Head of caudate nucleus (tissue), 42 donors: ENCODE measurements around the gene MAB21L4.
A peak's percentile ranks its signal among the peaks of the same experiment; 100 is the strongest.
"Not testable (repeated sequence)": the region's sequence is repeated elsewhere in the genome, so short reads cannot be mapped to it uniquely, and the experiment has no call there.

ENCODE experiments used
- DNase-seq, 42 donors: peaks; one replicate each; pipeline versions ENCODE4 v3.0.0 to v3.0.0-alpha.2; 2020 to 2021; ENCODE audit warnings: mixed read lengths in 7 of 42
- intact Hi-C: fragments of 100-400 bp; cut with DNase I; formaldehyde crosslinking; loops from one replicate; pipeline ENCODE4 v1.15.0; 2022

Gene MAB21L4

GRCh38 chr2:240855670-240856069 is 40.3 kb downstream of the MAB21L4 start:
- DNase-seq = peak in 1 of 42 donors; percentile 16
- intact Hi-C loops = no loop called here

GRCh38 chr2:240852671-240853314 is 43.2 kb downstream of the MAB21L4 start:
- intact Hi-C loops = no loop called here
- peak in 2 of 42 donors; percentile 25 for DNase-seq

GRCh38 chr2:240851078-240851991 is 44.6 kb downstream of the MAB21L4 start:
- DNase-seq = peak; percentile 63 to 96 (median 91)
- intact Hi-C loops = no loop called here

- intact Hi-C loops = no loop called here
Observed at GRCh38 chr2:240850756-240851077, 45.2 kb downstream of the MAB21L4 start.

GRCh38 chr2:240850026-240850425 is 45.9 kb downstream of the MAB21L4 start:
- intact Hi-C loops = no loop called here
- DNase-seq = no peak

More at GRCh38 chr2:240850756-240851077, 45.2 kb downstream of the MAB21L4 start:
- DNase-seq = no peak

- intact Hi-C loops = no loop called here
- DNase-seq = no peak
Observed at GRCh38 chr2:240848900-240849680, 46.9 kb downstream of the MAB21L4 start.

- DNase-seq = no peak
- intact Hi-C loops = no loop called here
Observed at GRCh38 chr2:240847817-240848216, 48.1 kb downstream of the MAB21L4 start.

GRCh38 chr2:240846873-240847595 is 48.9 kb downstream of the MAB21L4 start:
- intact Hi-C loops = no loop called here

GRCh38 chr2:240846309-240846708 is 49.6 kb downstream of the MAB21L4 start:
- DNase-seq, intact Hi-C loops: not testable (repeated sequence)

More at GRCh38 chr2:240846873-240847595, 48.9 kb downstream of the MAB21L4 start:
- DNase-seq = no peak

- intact Hi-C loops = no loop called here
- DNase-seq = peak; percentile 40 to 92 (median 81)
Observed at GRCh38 chr2:240840435-240841060, 55.4 kb downstream of the MAB21L4 start.

GRCh38 chr2:240839152-240840143 is 56.5 kb downstream of the MAB21L4 start:
- intact Hi-C loops = no loop called here
- peak in 1 of 42 donors; percentile 52 for DNase-seq

- intact Hi-C loops = no loop called here
- DNase-seq = no peak
Observed at GRCh38 chr2:240837621-240838020, 58.3 kb downstream of the MAB21L4 start.

GRCh38 chr2:240836781-240837467 is 59.0 kb downstream of the MAB21L4 start:
- intact Hi-C loops = no loop called here
- peak in 40 of 42 donors; percentile 45 to 87 (median 73) for DNase-seq
